ENCODE measurements around the gene PRKCH.

Gene PRKCH

DNA sequence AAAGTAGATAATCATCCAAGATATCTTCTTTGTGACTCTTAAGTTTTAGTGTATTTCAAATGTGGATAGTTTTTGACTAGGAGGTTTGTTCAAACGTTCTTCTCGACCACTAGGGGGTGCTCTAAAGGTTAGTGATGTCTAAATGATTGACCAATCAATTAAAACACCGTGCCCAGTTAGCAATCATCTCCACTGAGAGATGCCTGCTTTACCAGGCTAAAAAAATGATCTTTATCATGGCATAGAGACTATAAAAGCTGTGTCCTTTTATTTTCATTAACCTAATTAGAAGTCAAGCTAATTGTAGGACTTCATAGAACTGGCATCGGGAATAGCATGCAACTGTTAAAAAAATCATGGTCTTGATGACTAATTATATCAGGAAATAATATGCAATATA, 153.9 kb downstream of the PRKCH start:
- Histone ChIP-seq H4K20me1 (ENCODE audit: insufficient read depth, low read length) (no peaks in the 10 kb centered on the region), H2AFZ (ENCODE audit: low read depth, low read length) (no peak overlapping the region), H3K4me2 (ENCODE audit: low read length) (peak overlapping the region; percentile 54), H3K27ac (ENCODE audit: low read length) (no peak overlapping the region), H3K36me3 (replicated peaks; ENCODE audit: low read depth, low read length) (no peaks in the 10 kb centered on the region), H3K27me3 (ENCODE audit: low read depth, low read length) (peaks cover 12% of the 10 kb centered on the region; the same call in 1 of the 2 replicates), H3K4me3 (ENCODE audit: low read length) (peak overlapping the region; percentile 31; the same call in 1 of the 2 replicates), H3K4me1 (ENCODE audit: low read length) (peaks cover 47% of the 10 kb centered on the region), H3K79me2 (ENCODE audit: low read length) (no peaks in the 10 kb centered on the region), H3K9ac (ENCODE audit: low read length) (no peak overlapping the region), H3K9me3 (ENCODE audit: insufficient read depth, low read length) (no peaks in the 10 kb centered on the region)
- TF ChIP-seq EZH2phosphoT487 (IDR thresholded peaks at IDR 0.05; ENCODE audit: low read depth) (no peak), CTCF (IDR thresholded peaks at IDR 0.05; ENCODE audit: low read depth, low read length) (peak; percentile 82)

- H2AFZ ChIP-seq (ENCODE audit: low read depth, low read length) = peak overlapping the region; percentile 93
- H3K9ac ChIP-seq (ENCODE audit: low read length) = no peak overlapping the region
- peaks cover 6% of the 10 kb centered on the region; the same call in 1 of the 2 replicates for H3K27me3 ChIP-seq (ENCODE audit: low read depth, low read length)
- H3K36me3 ChIP-seq (replicated peaks; ENCODE audit: low read depth, low read length) = no peaks in the 10 kb centered on the region
- no peaks in the 10 kb centered on the region for H3K9me3 ChIP-seq (ENCODE audit: insufficient read depth, low read length)
- H3K79me2 ChIP-seq (ENCODE audit: low read length) = no peaks in the 10 kb centered on the region
- peak overlapping the region; percentile 34; the same call in 1 of the 2 replicates for H3K4me3 ChIP-seq (ENCODE audit: low read length)
- peaks cover 45% of the 10 kb centered on the region for H3K4me1 ChIP-seq (ENCODE audit: low read length)
- H3K27ac ChIP-seq (ENCODE audit: low read length) = peak overlapping the region; percentile 20; the same call in 1 of the 2 replicates
- H4K20me1 ChIP-seq (ENCODE audit: insufficient read depth, low read length) = no peaks in the 10 kb centered on the region
- H3K4me2 ChIP-seq (ENCODE audit: low read length) = peak overlapping the region; percentile 60
- no peak for TF ChIP-seq EZH2phosphoT487 (IDR thresholded peaks at IDR 0.05; ENCODE audit: low read depth)
Measured at GRCh38 chr14:61476105-61476753, 154.8 kb downstream of the PRKCH start.

DNA sequence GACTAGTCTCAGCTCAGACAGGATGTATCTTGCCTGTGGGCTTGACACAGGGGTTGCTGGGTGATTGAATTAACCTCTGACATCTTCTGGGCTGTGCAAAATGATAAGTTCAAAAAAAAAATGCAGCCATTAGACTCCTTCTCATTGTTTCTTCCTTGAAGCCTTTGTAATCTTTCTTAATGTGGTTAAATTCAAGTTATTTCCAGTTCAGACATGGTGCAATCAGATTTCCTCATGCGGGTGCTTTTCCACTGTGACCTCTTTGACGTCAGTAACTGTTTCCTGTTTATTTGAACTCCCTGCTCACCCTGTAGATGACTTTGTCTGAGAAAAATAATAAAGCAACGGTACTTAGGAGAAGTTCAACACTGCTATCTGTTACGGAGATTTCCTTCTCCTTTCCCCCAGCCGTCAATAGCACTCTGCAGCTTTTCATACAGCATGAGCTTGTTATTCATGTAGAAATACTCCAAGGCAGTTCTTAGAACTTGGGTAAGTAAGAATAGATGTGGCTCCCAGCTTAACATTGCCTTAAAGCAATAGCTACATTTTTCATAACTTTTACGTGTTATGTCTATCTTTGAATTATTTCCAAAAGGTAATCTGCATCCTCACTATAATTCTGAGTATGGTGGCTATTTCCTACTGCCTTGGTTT, 155.5 kb downstream of the PRKCH start:
- Histone ChIP-seq H3K4me3 (ENCODE audit: low read length) (peak overlapping the region; percentile 34), H3K4me1 (ENCODE audit: low read length) (peaks cover 40% of the 10 kb centered on the region), H3K36me3 (replicated peaks; ENCODE audit: low read depth, low read length) (no peaks in the 10 kb centered on the region), H3K9ac (ENCODE audit: low read length) (no peak overlapping the region), H3K27me3 (ENCODE audit: low read depth, low read length) (0 out of 2 replicates have a peak, but pooled peaks cover 2% of the 10 kb centered on the region), H2AFZ (ENCODE audit: low read depth, low read length) (peak overlapping the region; percentile 93), H4K20me1 (ENCODE audit: insufficient read depth, low read length) (no peaks in the 10 kb centered on the region), H3K27ac (ENCODE audit: low read length) (peak overlapping the region; percentile 20; the same call in 1 of the 2 replicates), H3K9me3 (ENCODE audit: insufficient read depth, low read length) (no peaks in the 10 kb centered on the region), H3K4me2 (ENCODE audit: low read length) (peak overlapping the region; percentile 60), H3K79me2 (ENCODE audit: low read length) (no peaks in the 10 kb centered on the region)
- TF ChIP-seq CTCF (IDR thresholded peaks at IDR 0.05; ENCODE audit: low read depth, low read length) = no peak
- no peak for TF ChIP-seq EZH2phosphoT487 (IDR thresholded peaks at IDR 0.05; ENCODE audit: low read depth)

DNA sequence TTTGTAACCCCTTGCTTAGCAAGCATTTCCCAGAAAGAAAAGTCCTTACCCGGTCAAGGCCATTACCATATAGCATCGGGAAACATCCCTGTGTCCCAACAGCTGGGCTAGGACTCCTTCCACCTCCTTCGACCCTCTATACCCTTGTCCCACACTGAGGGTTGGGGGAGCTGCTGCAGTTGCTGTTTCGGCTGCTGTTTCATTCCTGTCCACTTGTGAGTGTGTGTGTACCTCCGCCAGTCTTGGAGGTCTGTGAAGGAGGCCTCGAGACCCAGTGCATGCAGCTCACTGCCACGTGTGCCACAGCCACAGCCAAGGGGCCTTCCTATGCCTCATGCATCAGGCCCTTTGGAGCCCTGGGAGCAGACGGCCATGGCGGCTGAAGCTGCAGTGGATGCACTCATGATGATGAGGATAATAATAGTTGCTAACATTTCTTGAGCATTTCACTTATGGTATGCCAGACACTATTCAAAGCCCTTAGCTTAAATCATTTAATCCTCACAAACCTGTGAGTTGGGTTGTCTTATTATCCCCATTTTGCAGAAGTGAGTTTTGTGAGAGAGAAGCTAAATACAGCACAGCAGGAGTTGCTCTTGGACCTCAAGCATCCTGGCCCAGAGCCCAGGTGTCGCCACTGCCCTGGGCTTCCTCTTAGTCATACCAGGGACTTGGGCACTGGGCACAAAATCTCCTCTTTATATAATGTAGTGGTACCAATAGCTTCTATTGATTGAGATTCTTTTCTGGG, 156.5 kb downstream of the PRKCH start:
- Histone ChIP-seq H3K27me3 (ENCODE audit: low read depth, low read length) (0 out of 2 replicates have a peak, but pooled peaks cover 9% of the 10 kb centered on the region), H3K4me3 (ENCODE audit: low read length) (no peak overlapping the region), H3K36me3 (replicated peaks; ENCODE audit: low read depth, low read length) (no peaks in the 10 kb centered on the region), H2AFZ (ENCODE audit: low read depth, low read length) (no peak overlapping the region), H3K9ac (ENCODE audit: low read length) (no peak overlapping the region), H4K20me1 (ENCODE audit: insufficient read depth, low read length) (no peaks in the 10 kb centered on the region), H3K4me2 (ENCODE audit: low read length) (no peak overlapping the region), H3K27ac (ENCODE audit: low read length) (no peak overlapping the region), H3K9me3 (ENCODE audit: insufficient read depth, low read length) (no peaks in the 10 kb centered on the region), H3K79me2 (ENCODE audit: low read length) (no peaks in the 10 kb centered on the region), H3K4me1 (ENCODE audit: low read length) (peaks cover 32% of the 10 kb centered on the region)
- no peak for TF ChIP-seq EZH2phosphoT487 (IDR thresholded peaks at IDR 0.05; ENCODE audit: low read depth)
- no peak for TF ChIP-seq CTCF (IDR thresholded peaks at IDR 0.05; ENCODE audit: low read depth, low read length)
